Activated CD4-positive, alpha-beta T cell treated with anti-CD3 and anti-CD28 coated beads for 24 hours (primary cell): ENCODE data around the gene VIP.
"Not testable (repeated sequence)": the region's sequence is repeated elsewhere in the genome, so short reads cannot be mapped to it uniquely, and the experiment has no call there.

Source experiments
- DNase-seq, 2 donors: peaks; one replicate each; pipeline ENCODE4 v3.0.0-alpha.2; 2020; ENCODE audit warnings: low read depth in 2 of 2

The VIP gene

DNA sequence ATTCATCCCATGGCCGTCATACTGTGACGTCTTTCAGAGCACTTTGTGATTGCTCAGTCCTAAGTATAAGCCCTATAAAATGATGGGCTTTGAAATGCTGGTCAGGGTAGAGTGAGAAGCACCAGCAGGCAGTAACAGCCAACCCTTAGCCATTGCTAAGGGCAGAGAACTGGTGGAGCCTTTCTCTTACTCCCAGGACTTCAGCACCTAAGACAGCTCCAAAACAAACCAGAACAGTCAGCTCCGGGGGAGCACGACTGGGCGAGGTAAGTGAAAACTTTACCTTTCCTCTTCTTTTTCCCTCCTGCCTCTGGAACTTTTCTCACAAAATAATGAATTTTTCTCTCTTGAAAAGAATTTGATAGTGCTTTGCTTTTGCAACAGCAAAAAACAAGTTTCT is at the start of gene VIP:
Gene VIP, plus strand, starts transcription at position 104 of the 400 bp plus-strand sequence. CDS start 1,381 bp downstream, outside the sequence.
- no peak for DNase-seq

DNA sequence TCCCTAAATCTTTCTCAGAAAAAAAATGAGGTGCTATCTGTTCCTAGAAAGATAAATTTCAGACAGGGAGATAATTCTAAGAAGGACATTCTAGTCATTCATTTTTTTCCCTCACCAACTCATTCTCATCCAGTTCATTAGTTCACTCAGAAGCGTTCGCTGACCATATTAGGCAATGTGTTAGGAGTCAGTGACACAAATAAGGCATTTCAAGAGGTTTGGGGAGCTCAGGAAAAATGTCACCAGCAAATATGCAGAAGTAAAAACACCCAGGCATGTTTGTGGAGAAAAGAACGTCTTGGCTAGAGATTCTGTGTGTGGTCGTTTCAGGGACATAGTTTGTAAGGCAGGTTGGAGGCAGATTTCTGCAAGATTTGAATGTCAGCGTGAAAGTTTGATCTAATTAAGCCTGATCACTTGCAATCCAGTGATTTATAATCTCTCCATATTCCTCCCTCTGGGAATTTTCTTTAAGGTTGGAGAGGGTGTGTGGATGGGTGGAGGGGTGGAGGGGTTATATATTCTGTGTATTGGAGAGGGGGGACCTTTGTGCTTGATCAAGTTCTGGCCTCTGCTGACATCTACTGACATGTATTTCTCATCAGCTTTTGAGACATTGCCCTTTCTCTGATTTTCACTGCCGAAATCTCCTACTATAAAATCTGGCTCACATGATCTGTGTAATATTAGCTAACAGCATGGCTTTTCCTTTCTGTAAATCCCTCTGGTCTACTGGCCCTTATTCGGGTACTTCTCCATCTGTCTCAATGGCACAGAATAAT is 49.3 kb upstream of the VIP start:
- DNase-seq, result no peak

DNA sequence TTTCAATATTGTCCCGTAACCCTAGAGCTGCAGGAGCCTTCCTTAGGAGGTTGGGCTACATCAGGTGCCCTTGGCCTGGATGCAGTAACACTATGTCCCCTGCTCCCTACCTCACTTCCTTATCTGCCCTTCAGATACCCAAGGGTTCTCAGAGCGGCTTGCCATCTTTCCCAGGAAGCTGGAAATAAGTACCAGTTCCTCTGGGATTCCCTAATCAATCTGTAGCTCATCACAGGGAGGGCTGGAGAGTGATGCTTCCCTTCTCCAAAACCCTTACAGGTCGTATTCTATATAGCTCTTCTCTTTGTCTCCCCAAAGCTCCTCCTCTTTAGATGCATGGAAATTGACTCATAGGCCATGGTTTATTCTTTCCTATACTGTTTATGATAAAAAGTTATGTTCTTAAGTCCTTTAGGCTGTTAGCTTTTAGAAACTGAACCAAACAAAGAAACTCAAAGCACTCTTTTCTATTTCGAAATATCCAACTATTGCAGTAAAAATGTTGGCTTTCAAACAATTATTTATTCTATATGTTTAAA is 48.7 kb upstream of the VIP start:
- DNase-seq, result no peak

DNA sequence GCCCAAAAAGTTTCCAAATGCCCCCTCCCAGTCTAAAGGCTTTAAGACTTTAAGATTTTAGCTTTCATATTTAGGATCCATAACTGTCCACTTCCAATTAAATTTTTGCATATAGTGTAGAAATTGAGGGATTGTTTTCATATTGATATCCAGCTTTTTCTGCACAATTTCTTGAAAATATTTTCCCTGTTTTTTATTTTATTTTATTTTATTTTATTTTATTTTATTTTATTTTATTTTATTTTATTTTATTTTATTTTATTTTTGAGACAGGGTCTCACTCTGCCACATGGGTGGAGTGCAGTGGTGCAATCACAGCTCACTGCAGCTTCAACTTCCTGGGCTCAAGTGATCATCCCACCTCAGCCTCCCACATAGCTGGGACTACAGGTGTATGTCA is 46.8 kb upstream of the VIP start:
- DNase-seq, result not testable (repeated sequence)

DNA sequence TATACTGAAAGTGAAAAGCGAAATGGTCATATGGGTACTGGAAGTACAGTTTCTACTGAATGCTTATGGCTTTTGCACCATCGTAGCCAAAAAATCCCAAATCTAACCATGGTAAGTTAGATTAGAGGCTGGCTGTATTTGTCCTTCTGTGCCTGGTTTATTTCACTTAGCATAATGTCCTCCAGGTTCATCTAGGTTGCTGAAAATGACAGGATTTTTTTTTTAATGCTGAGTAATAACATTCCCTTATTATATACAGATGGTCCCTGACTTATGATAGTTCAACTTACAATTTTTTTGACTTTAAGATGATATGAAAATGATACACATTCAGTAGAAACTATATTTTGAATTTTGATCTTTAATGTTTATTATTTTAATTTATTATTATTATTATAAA is 45.3 kb upstream of the VIP start:
- no peak for DNase-seq

DNA sequence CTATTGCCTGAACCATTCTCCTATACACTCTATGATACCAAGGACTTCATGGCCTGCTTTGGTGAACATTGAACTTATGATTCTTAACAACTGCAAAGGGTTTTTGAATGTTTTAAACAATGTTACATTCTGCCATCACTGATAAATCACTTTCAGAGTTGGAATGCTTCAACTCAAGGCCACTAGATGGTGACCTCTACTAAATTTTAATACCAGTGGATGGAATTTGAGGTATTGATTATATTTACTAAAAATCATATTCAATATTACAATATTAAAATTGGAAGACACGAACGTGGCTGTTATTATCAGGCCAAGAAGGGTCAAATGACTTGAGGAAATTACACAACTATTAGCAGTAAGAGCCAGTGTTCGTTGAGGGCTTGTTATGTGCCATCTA is 34.3 kb upstream of the VIP start:
- no peak for DNase-seq

DNA sequence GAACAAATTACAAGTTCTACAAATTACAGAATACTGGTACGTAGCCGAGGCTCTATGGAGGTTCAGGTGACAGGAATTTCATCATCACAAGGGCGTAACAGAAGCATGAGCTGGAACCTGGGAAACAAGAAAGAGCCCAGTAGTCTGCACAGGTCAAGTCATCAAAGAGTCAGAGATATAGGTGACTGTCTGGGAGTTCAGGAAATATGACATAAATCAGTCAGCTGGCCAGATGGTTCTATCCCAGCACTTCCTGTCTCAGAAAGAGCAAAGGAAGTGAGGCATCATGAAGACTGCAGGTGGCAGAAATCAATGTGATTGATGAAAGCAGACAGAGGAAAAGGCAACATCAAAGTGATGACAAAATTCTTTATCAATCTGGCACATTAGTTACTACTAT is 29.6 kb upstream of the VIP start:
- no peak for DNase-seq

DNA sequence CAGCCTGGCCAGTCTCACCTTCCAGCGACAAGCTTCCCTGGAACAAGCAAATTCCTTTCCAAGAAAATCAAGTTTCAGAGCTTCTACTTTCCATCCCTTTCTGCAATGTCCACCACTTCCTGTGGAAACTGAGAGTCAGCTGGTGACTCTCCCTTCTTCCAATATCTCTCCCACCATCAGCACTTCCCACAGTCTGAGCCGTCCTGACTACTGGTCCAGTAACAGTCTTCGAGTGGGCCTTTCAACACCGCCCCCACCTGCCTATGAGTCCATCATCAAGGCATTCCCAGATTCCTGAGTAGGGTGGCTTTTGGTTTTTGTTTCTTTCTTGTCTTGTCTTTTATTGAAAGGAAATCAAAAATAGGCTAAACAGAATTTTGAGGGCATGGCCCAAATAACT is 28.6 kb upstream of the VIP start:
- DNase-seq, result no peak

DNA sequence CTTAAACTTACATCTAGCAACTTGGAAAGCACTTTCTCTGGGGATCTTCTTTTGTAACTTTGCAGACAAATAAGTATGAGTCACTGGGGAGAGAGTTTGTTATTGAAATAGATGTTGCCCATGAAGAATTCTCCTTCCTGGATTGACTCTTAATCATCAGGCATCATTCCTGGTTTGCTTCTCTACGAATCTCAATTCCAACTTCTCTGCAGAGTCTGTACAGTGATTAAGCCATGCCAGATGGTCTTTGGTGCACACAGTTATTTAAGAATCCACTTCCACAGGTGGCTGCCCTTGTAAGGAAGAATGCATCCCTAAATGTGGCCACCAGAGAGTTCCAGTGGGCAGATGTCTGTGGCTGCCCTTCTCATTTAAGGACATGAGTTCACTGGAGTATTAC is 27.2 kb upstream of the VIP start:
- no peak for DNase-seq

DNA sequence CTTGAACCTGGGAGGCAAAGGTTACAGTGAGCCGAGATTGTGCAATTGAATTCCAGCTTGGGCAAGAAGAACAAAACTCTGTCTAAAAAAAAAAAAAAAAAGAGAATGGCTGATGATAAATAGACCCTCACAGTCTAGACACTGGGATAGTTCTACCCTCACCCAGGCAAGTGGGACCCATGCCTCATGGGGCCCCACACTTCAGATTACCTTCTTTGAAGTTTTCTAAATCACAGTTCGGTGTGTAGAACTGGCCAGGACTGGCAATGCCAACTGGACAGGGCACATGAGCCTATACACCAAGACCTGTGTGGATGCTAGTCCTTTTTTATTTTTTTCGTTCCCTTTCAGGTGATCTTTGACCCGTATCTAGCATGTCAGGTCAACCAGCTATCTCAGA is 24.3 kb upstream of the VIP start:
- DNase-seq, result no peak

DNA sequence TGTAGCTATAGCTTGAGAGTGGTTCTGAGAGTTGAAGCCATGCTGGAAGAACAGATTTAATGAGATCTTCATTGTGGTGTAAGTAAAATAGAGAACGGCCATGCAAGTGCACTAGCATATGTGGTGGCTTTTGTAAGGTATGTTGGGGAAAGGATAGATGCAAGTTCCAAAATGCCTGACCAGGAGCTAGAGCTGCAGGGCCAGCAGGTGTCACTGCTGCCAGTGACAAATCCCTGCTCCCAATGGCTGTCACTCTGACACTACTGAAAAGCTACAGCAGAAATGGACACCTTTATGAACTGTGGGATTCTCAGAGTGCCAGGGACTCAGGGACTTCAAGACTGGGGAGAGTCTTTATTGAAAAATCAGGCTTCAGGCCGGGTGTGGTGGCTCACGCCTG is 23.1 kb upstream of the VIP start:
- no peak for DNase-seq

DNA sequence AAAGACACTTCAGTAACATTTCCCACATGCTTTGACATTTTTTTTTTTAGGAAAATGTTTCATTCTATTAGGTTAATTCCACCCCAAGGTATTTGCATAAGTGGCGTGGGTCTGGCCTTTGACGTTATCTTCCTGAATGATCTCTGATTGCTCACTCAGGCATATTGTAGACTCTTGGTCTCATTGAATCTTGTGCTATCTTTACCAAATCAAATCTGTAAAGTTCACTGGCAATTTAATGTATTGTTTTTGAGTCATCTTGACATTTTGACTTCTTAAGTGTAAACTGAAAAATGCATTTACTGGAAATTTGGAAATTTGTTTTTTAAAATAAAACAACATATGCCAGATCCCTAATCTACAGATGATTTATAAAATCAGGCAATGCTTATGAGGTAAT is 16.0 kb upstream of the VIP start:
- no peak for DNase-seq

DNA sequence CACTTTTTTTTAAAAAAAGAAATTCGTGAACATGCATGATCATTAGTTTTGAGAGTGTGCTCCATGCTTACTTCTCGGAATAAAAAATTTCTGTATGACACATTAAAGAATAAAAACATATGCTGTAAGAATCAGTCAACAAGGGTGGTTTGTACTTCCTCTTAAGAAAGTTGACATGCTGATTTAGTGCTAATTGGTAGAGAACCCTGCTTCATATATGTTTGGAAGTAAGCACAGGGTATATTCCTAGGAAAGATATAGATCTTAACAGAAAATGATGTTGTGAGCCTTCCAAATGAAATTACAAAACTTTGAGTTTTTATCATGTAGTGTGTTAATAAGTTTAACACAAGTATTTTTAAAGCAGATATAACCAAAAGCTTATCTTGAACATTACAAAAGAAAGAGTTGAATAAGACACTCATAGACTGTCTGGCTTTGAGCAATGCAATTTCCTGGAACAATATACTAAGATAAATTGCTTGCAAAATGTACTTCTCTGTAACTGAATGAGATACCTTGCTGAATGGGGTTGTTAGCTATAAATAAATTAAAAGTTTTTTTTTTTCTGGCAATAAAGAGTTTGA is 13.8 kb upstream of the VIP start:
- DNase-seq, result no peak

DNA sequence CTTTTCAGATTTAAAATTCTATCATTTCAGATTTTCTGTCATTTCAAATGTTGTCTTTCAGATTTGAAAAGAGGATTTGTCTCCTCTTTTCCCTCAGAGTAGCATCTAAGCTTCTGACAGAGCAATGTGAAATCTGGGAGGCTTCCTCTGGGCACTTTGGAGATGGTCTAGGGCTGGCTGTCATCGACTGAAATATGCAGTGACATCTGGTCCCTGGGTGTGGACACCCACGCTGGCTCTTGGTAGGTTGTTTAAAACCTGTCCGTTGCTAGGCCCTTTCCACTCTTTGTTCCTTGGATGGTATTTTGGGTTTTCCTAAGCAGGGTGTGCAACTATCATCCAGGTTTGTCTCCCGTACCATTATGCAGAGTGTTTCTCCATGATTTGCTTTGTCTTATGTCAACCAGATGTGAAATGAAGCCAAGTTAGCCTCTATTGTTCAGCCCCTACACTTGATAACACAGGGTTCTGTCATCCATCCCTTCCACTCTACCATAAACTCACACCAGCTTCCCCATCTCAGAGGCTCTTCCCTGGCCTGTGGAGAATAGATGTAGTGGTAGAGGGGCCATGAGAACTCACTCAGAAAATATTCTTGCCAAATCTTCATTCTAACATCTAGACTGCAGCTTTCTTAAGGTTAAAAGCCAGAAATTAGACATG is 5.0 kb upstream of the VIP start:
- no peak for DNase-seq

DNA sequence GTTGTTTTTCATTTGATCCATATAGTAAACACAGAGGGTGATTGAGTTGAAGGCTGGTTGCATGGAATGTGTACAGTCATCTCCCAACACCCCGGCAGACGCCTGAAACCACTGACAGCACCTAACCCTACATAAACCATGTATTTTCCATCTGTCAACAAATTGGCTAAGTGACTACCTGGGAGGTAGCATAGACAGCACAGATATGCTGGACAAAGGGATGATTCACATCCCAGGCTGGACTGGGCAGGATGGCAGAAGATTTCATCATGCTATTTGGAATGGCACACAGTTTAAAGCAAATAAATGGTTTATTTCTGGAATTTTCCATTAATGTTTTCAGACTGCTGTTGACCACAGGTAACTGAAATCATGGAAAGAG is 4.4 kb upstream of the VIP start:
- DNase-seq, result no peak

DNA sequence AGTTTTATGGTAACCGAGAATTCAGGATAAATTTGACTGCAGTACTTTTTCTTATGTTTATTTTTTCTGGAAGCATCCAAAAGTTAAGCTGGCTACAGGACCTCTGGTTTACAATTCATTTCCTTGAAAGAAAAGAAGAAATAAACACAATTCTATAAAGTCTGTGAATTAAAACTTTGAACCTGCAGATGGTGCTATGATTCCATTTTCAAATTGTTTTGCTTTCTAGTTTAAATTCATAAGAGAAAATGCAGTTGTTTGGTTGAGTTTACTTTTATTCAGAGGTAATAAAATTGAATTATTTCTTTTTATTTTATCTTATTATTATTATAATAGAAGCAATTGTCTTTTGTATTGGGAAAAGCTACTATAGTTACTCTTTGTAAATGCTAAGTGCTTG is 1.8 kb upstream of the VIP start:
- no peak for DNase-seq

DNA sequence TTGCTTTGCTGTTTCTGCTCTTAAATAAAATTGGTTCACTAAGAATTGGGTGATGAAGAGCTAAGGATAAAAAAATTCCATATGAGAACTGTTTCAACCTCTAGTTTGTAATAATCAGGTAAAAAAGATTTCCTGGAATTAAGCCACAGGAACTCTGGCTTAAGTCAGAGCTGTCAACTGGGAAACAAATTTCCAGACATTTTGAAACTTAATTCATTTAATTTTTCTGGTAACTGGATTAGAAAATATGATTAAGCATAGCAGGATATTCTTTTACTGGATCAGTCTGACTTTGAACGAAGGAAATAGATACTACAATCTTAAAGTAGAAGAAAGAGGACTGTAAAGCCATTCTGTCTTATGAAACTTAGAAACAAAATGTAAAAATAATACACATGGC is 1.3 kb upstream of the VIP start:
- no peak for DNase-seq

DNA sequence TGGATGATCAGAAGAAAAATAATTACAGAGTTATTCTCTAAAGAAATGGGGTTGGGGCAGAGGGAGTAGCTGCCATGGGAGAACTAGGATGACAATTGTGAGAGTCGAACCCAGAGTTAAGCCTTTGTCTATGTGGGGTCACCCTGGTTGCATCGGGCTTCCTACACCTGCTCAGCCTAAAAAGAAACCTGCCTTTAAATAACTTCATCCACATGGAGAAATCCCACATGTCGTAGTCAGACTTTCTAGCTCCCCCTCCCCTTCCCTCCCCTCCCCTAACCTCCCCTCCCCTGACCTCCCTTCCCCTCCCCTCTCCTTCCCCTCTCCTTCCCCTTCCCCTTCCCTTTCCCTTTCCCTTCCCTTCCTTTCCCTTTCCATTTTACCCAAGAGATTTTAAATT is 14.7 kb downstream of the VIP start:
- DNase-seq, result no peak

DNA sequence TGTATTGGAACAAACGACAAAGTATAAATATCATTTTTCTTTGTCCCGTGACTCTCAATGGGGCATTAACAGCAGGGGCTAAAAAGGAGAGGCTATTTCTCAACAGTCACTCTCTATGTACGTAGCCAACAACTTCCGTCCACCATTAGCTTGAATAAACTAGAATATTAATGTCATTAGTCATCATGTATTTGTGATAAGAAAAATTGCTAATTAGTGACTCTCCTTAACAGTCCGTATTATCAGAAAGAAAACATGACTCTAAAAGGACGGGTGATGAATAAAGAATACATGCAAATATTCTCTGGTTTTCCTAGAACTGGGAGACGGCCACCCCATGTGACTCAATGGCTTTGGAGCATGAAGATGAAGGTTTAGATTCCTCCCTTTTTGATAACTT is 18.6 kb downstream of the VIP start:
- DNase-seq, result no peak

DNA sequence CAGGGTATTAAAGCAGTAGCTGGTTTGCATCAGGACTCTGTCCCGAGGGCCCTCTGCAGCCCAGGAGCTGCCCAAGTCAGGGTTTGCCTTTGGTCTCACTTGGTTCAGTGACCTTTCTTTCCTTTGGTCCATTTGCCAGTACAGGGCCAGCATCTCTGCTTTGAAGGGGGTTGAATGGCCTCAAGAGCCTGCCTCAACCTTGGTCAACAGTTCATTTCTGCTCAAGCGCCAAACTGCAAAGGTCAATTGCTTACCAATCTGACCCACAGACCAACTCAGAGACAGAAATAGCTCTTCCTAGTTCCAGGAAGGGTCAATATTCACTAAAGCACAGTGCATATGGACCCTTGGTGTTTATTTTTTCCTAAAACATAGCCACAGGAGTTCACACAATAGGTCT is 19.4 kb downstream of the VIP start:
- no peak for DNase-seq

DNA sequence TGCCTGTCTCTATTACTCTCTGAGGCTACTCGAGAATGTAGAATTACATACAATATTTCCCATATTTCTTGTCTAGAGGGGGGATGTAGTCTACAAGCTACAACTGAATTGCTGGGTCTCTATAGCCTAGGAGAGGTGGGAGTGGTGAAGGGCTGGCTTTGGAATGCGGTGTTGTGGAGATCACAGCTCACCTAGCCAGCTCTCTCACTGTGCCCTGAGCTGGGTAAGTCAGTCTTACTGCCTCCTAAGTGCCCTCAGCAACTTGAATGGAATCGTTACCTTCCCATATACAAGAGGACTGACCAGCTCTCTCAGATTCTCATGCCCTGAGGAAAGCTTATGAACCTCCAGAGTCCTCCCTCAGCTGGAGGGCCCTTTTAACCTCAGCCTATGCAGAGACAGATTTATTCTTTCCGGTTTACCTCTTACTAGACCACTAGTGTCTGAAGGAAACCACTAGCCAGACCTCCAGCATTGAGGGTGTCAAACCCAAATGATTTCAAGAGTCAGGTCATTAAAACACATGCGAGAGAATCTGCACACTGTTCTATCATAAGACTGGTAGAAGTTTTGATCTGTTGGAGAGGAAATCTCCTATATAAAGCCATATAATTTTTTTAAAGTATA is 20.6 kb downstream of the VIP start:
- DNase-seq, result no peak

DNA sequence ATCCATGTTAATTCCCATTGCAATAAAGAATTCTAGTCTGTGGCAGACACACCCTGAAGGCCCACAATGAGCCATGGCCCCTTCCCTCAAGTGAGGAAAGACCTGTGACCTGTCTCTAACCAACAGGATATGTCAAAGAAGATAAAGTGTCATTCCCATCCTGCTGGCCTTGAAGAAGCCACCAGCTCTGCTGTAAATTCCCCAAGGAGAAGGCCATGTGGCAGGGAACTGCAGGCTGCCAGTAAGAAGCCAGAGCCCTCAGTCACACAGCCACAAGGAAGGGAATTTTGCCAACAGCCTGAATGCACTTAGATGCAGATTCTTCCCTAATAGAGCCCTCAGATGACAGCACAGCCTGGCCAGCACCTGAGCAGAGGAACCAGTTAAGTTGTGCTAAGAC is 24.8 kb downstream of the VIP start:
- DNase-seq, result no peak

DNA sequence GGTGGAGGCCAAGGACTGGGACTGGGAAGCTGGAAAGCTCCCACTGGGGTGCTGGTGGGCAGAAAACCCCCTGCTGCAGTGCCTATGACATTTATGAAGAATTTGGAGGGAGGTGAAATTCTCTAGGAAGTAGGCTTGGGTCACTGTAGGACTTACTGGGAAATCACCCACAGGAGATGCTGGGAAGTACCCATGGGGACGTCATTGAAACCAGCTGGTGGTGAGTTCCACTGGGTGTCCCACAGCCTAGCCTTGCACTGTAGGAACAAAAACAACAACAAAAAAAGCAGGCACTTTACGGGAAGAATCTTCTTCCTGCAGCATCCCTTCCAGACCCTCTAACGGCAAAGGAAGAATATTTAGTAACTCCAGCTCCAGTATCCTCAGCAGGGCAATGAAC is 26.2 kb downstream of the VIP start:
- DNase-seq, result no peak
